CD14-positive monocyte (primary cell): Measurements from ENCODE around the gene GAS7. TPM values are rescaled to one million over a fixed set of nuclear protein-coding genes. Genes with fewer than 3 reads are reported as not detected.
A peak's percentile ranks its signal among the peaks of the same experiment; 100 is the strongest.

Source experiments
- DNase-seq, 3 donors: peaks; one replicate each; pipeline ENCODE4 v3.0.0-alpha.2; 2011 to 2022
- H2AFZ ChIP-seq: 2 replicates; pipeline ENCODE4 v1.6.0; 2012; ENCODE audit warnings: mild to moderate bottlenecking, low read depth, low read length, inconsistent platforms; ENCODE audit not compliant: insufficient read depth, poor library complexity, severe bottlenecking
- H3K27ac ChIP-seq, 2 donors: 1 replicate in 1 of 2; 2 replicates in 1 of 2; pipeline ENCODE4 v1.5.1; 2012 to 2013; ENCODE audit warnings: low read length in 2 of 2, control low read depth in 1 of 2, inconsistent platforms in 1 of 2, low read depth in 1 of 2, mild to moderate bottlenecking in 1 of 2
- H3K27me3 ChIP-seq, 2 donors: one replicate each; pipeline versions ENCODE4 v1.6.0 to v1.6.1; 2011 to 2013; ENCODE audit warnings: low read length in 2 of 2; ENCODE audit not compliant: control insufficient read depth in 2 of 2, insufficient read depth in 2 of 2
- H3K36me3 ChIP-seq, 2 donors: replicated peaks in 1 of 2; 1 replicate in 1 of 2; 2 replicates in 1 of 2; pipeline versions ENCODE4 v1.5.1 to v1.6.1; 2012 to 2013; ENCODE audit warnings: low read length in 2 of 2, control low read depth in 1 of 2, inconsistent platforms in 1 of 2, mild to moderate bottlenecking in 1 of 2; ENCODE audit not compliant: insufficient read depth in 2 of 2, control insufficient read depth in 1 of 2
- H3K4me1 ChIP-seq, 2 donors: 1 replicate in 1 of 2; 2 replicates in 1 of 2; pipeline versions ENCODE4 v1.5.1 to v1.6.1; 2012 to 2013; ENCODE audit warnings: low read length in 2 of 2, control low read depth in 1 of 2, inconsistent platforms in 1 of 2, mild to moderate bottlenecking in 1 of 2, moderate library complexity in 1 of 2; ENCODE audit not compliant: insufficient read depth in 2 of 2, control insufficient read depth in 1 of 2
- H3K4me2 ChIP-seq: replicated peaks from 2 replicates; pipeline ENCODE3; 2012; ENCODE audit warnings: low read length, moderate library complexity, mild to moderate bottlenecking; ENCODE audit not compliant: poor library complexity, severe bottlenecking; ENCODE audit errors: extremely low read depth
- H3K4me3 ChIP-seq, 3 experiments: fragments of 200-600 bp in 1 of 3; sonication (generic) in 1 of 3; replicated peaks in 1 of 3; 1 replicate in 2 of 3; 2 replicates in 1 of 3; pipeline ENCODE4 v1.5.1; 2011 to 2013; ENCODE audit warnings: low read length in 3 of 3, mild to moderate bottlenecking in 3 of 3, control low read depth in 2 of 3, low read depth in 2 of 3, inconsistent platforms in 1 of 3, moderate library complexity in 1 of 3
- H3K79me2 ChIP-seq: 2 replicates; pipeline ENCODE4 v1.6.0; 2012; ENCODE audit warnings: mild to moderate bottlenecking, control low read depth, inconsistent platforms, low read length, moderate library complexity; ENCODE audit not compliant: insufficient read depth
- H3K9ac ChIP-seq: 2 replicates; pipeline ENCODE4 v1.6.0; 2017; ENCODE audit warnings: low read length, mild to moderate bottlenecking; ENCODE audit not compliant: insufficient read depth, poor library complexity, severe bottlenecking
- H3K9me3 ChIP-seq, 2 donors: replicated peaks in 1 of 2; 1 replicate in 1 of 2; 2 replicates in 1 of 2; pipeline versions ENCODE4 v1.5.1 to v1.6.1; 2012 to 2013; ENCODE audit warnings: low read length in 2 of 2, control low read depth in 1 of 2; ENCODE audit not compliant: control insufficient read depth in 1 of 2, insufficient read depth in 1 of 2
- H4K20me1 ChIP-seq: 2 replicates; pipeline ENCODE4 v1.6.0; 2012; ENCODE audit warnings: mild to moderate bottlenecking, low read length, control low read depth, moderate library complexity; ENCODE audit not compliant: insufficient read depth
- H3K27ac Mint-ChIP-seq, 7 donors: one replicate each; pipeline ENCODE4 v1.8.0; 2020; ENCODE audit warnings: mild to moderate bottlenecking in 7 of 7, mixed read lengths in 7 of 7, moderate library complexity in 6 of 7, inconsistent platforms in 2 of 7
- H3K27me3 Mint-ChIP-seq, 3 donors: one replicate each; pipeline ENCODE4 v1.8.0; 2021 to 2022; ENCODE audit warnings: low read depth in 3 of 3, mild to moderate bottlenecking in 3 of 3, mixed read lengths in 3 of 3, moderate library complexity in 3 of 3, inconsistent platforms in 1 of 3
- H3K36me3 Mint-ChIP-seq, 2 donors: one replicate each; pipeline ENCODE4 v1.8.0; 2020; ENCODE audit warnings: mixed read lengths in 2 of 2, inconsistent platforms in 1 of 2, mild to moderate bottlenecking in 1 of 2
- H3K4me1 Mint-ChIP-seq: one replicate; pipeline ENCODE4 v1.8.0; 2020; ENCODE audit warnings: mild to moderate bottlenecking, mixed read lengths
- H3K4me3 Mint-ChIP-seq, 2 donors: one replicate each; pipeline ENCODE4 v1.8.0; 2020; ENCODE audit warnings: mild to moderate bottlenecking in 2 of 2, mixed read lengths in 2 of 2, moderate library complexity in 1 of 2
- H3K9me3 Mint-ChIP-seq, 7 donors: one replicate each; pipeline ENCODE4 v1.8.0; 2020 to 2022; ENCODE audit warnings: mixed read lengths in 7 of 7, mild to moderate bottlenecking in 6 of 7, moderate library complexity in 6 of 7, inconsistent platforms in 2 of 7
- CTCF ChIP-seq: fragments of 200-600 bp; IDR thresholded peaks from one replicate; pipeline ENCODE4 v1.8.0; 2022; ENCODE audit warnings: antibody characterized with exemption, mild to moderate bottlenecking
- WGBS: methylation state at CpG from one replicate; pipeline ENCODE4 v1.1.5; 2013; ENCODE audit warnings: missing lambda C conversion rate; ENCODE audit not compliant: insufficient coverage; 5-methylcytosine and 5-hydroxymethylcytosine counted together
- intact Hi-C, 2 donors: fragments of 100-400 bp; cut with micrococcal nuclease; formaldehyde crosslinking; loops; one replicate each; pipeline versions ENCODE4 v1.15.0 to v1.15.1; 2023
- polyA plus RNA-seq, 3 donors: library from polyadenylated mRNA; depleted of rRNA in 1 of 3; unstranded in 2 of 3; stranded (reverse) in 1 of 3; fragments of 300-500 nt in 2 of 3; fragments of >200 nt in 1 of 3; fragmentation: Illumina TruSeq in 2 of 3; gene quantifications; 1 replicate in 2 of 3; 2 replicates in 1 of 3; pipeline ENCODE4 v1.2.3, GENCODE V29; 2012 to 2021

The GAS7 gene
- polyA plus RNA-seq, 3 donors = 53.1 to 91.9 (median 66.6) TPM

DNA sequence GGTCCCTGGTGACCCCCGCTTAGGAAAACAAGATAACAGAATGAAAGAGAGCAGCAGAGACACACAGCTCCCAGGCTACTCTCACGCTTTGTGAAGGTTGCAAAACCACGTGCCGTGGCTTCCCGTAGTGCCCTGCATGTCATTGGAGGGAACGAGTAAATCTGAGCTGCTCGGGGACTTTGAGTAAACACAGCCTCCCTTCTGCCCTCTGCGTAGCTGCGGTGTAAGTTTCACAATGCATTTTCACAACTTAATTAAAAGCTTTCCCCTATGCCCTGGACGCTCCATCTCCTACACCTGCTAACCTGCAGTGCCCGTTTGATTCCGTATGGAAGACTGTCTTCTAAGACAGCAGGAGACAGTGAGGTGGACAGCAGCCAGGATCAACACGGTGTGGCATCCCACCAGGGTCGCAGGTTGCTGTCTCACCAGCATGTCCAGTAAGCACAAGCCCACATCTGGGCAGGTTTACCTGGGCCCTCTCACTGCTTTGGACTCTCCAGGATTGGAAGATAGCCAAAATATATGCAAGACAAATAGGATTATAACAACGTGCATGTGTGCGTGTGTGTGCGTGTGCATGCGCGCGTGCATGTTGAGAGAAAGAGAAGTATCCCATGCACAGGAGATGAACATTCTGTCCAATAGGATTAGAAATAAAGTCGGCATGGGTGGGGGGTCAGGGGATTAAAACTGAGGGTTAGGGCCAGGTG is 177.0 kb downstream of the GAS7 start:
- no peak for TF ChIP-seq CTCF
- Mint-ChIP-seq H3K4me1 (peaks cover 87% of the 10 kb centered on the region), H3K36me3 (peaks cover 38 to 72% of the 10 kb centered on the region in 2 donors), H3K27ac (peak overlapping the region; percentile 96 to 99 (median 98)), H3K27me3 (peaks cover 0 to 4% (median 0%) of the 10 kb centered on the region in 3 donors), H3K4me3 (peak overlapping the region; percentile 58 to 68), H3K9me3 (no peaks in the 10 kb centered on the region)
- H3K4me2 ChIP-seq = peak overlapping the region; percentile 36
- peak; percentile 88 to 94 (median 93) for DNase-seq
- H3K4me3 ChIP-seq = peak overlapping the region in 1 of 3 experiments; percentile 18
- H3K9me3 ChIP-seq = no peaks in the 10 kb centered on the region
- WGBS = 42% methylated on average over 19 of the region's 21 CpGs
- H3K4me1 ChIP-seq = peaks cover 89 to 95% of the 10 kb centered on the region in 2 donors
- H3K79me2 ChIP-seq = peaks cover 93% of the 10 kb centered on the region
- peak overlapping the region; percentile 71 for H3K9ac ChIP-seq
- no peak overlapping the region for H2AFZ ChIP-seq
- intact Hi-C loops = loop anchor here (2.0 to 10.0 kb wide), 4 partner anchors 13 to 151 kb away; no protein-coding TSS in a partner anchor
- peaks cover 26% of the 10 kb centered on the region for H4K20me1 ChIP-seq
- H3K27ac ChIP-seq = peak overlapping the region; percentile 93 to 98
- H3K27me3 ChIP-seq = no peaks in the 10 kb centered on the region
- peaks cover 20 to 39% of the 10 kb centered on the region in 2 donors for H3K36me3 ChIP-seq

- peaks cover 0 to 2% (median 0%) of the 10 kb centered on the region in 3 donors for H3K27me3 Mint-ChIP-seq
- H3K36me3 Mint-ChIP-seq = peaks cover 30 to 71% of the 10 kb centered on the region in 2 donors
- Histone ChIP-seq H3K9ac (peak overlapping the region; percentile 71), H3K27me3 (no peaks in the 10 kb centered on the region), H3K4me1 (peaks cover 96 to 98% of the 10 kb centered on the region in 2 donors), H3K36me3 (peaks cover 17 to 37% of the 10 kb centered on the region in 2 donors), H4K20me1 (peaks cover 13% of the 10 kb centered on the region), H3K4me2 (peak overlapping the region; percentile 36), H2AFZ (no peak overlapping the region), H3K9me3 (no peaks in the 10 kb centered on the region), H3K79me2 (peaks cover 93% of the 10 kb centered on the region), H3K4me3 (peak overlapping the region in 1 of 3 experiments; percentile 53), H3K27ac (peak overlapping the region; percentile 93 to 98)
- no peaks in the 10 kb centered on the region for H3K9me3 Mint-ChIP-seq
- H3K4me3 Mint-ChIP-seq = peak overlapping the region; percentile 41 to 71
- peak; percentile 83 to 96 (median 92) for DNase-seq
- no peak for TF ChIP-seq CTCF
- intact Hi-C loops = loop anchor here (2.0 to 10.0 kb wide), 5 partner anchors 15 to 152 kb away; no protein-coding TSS in a partner anchor
- WGBS = 2% methylated on average over 7 of the region's 9 CpGs
- peak overlapping the region; percentile 96 to 99 (median 98) for H3K27ac Mint-ChIP-seq
- peaks cover 86% of the 10 kb centered on the region for H3K4me1 Mint-ChIP-seq
Observed at GRCh38 chr17:10019941-10020451, 178.4 kb downstream of the GAS7 start.
